H1 (cell line): Measurements from ENCODE around the gene PDE8A. TPM values are rescaled to one million over a fixed set of nuclear protein-coding genes. Genes with fewer than 3 reads are reported as not detected.
A peak's percentile ranks its signal among the peaks of the same experiment; 100 is the strongest.

ENCODE experiments used
- CTCF ChIA-PET: fragments of 300-600 bp; sonication (Branson Sonifier 250); formaldehyde crosslinking; loops from one replicate; lab custom pipeline; 2021; ENCODE audit not compliant: partially characterized antibody; lab: Charles Lee
- POLR2A ChIA-PET: fragments of 300-600 bp; sonication (Branson Sonifier 250); formaldehyde crosslinking; loops from one replicate; lab custom pipeline; 2021; ENCODE audit warnings: inconsistent platforms; ENCODE audit not compliant: partially characterized antibody; lab: Charles Lee
- DNase-seq, 2 experiments: peaks; one replicate each; pipeline versions ENCODE4 v3.0.0 to v3.0.0-alpha.2; 2010 to 2022; ENCODE audit warnings: low spot score in 2 of 2, low read depth in 1 of 2, mixed read lengths in 1 of 2
- FAIRE-seq: peaks from 2 replicates; lab custom pipeline; 2011; peaks lifted over from hg19 to GRCh38; lab: Jason Lieb, UNC
- H2AFZ ChIP-seq: 2 replicates; pipeline ENCODE4 v1.8.1; 2012; ENCODE audit warnings: low read length, inconsistent platforms
- H2AK5ac ChIP-seq: 2 replicates; pipeline ENCODE4 v1.6.1; 2013; ENCODE audit warnings: low read depth, low read length
- H2BK120ac ChIP-seq: replicated peaks from 2 replicates; pipeline ENCODE3; 2013; ENCODE audit warnings: low read depth, low read length, inconsistent platforms
- H2BK12ac ChIP-seq: 2 replicates; pipeline ENCODE4 v1.6.1; 2013; ENCODE audit warnings: low read depth, low read length
- H2BK15ac ChIP-seq: 2 replicates; pipeline ENCODE4 v1.6.1; 2013; ENCODE audit warnings: low read length
- H2BK20ac ChIP-seq: 2 replicates; pipeline ENCODE4 v1.6.1; 2013; ENCODE audit warnings: low read length
- H2BK5ac ChIP-seq: 2 replicates; pipeline ENCODE4 v1.6.1; 2013; ENCODE audit warnings: low read depth, low read length
- H3K14ac ChIP-seq: 2 replicates; pipeline ENCODE4 v1.6.1; 2013; ENCODE audit warnings: inconsistent platforms; ENCODE audit not compliant: insufficient read length
- H3K18ac ChIP-seq: 2 replicates; pipeline ENCODE4 v1.6.1; 2013; ENCODE audit warnings: low read length; ENCODE audit errors: extremely low read depth
- H3K23ac ChIP-seq: 2 replicates; pipeline ENCODE4 v1.6.1; 2013; ENCODE audit warnings: inconsistent platforms; ENCODE audit not compliant: insufficient read length
- H3K23me2 ChIP-seq: 2 replicates; pipeline ENCODE4 v1.6.1; 2013; ENCODE audit warnings: low read depth, low read length
- H3K27ac ChIP-seq: 2 replicates; pipeline ENCODE4 v1.6.1; 2011; ENCODE audit warnings: low read depth, low read length, inconsistent platforms
- H3K27me3 ChIP-seq, 4 experiments: replicated peaks in 1 of 4; 1 replicate in 1 of 4; 2 replicates in 3 of 4; pipeline versions ENCODE4 v1.6.1 to v1.8.1; 2011 to 2013; ENCODE audit warnings: low read length in 3 of 4, mild to moderate bottlenecking in 3 of 4, inconsistent platforms in 2 of 4, mixed read lengths in 2 of 4, moderate library complexity in 1 of 4; ENCODE audit not compliant: control insufficient read depth in 3 of 4, insufficient read depth in 3 of 4; ENCODE audit errors: extremely low read depth in 1 of 4
- H3K36me3 ChIP-seq, 4 experiments: 2 replicates each; pipeline versions ENCODE4 v1.6.1 to v1.8.1; 2011 to 2013; ENCODE audit warnings: mild to moderate bottlenecking in 4 of 4, low read length in 3 of 4, moderate library complexity in 2 of 4, control low read depth in 1 of 4, inconsistent platforms in 1 of 4; ENCODE audit not compliant: insufficient read depth in 4 of 4, control insufficient read depth in 2 of 4
- H3K4ac ChIP-seq: replicated peaks from 2 replicates; pipeline ENCODE3; 2013; ENCODE audit warnings: low read length, low read depth, mixed read lengths, inconsistent platforms; ENCODE audit not compliant: insufficient read length
- H3K4me1 ChIP-seq, 4 experiments: replicated peaks in 1 of 4; 1 replicate in 1 of 4; 2 replicates in 3 of 4; pipeline versions ENCODE4 v1.6.1 to v1.8.1; 2011 to 2013; ENCODE audit warnings: low read length in 3 of 4, inconsistent platforms in 2 of 4, mixed read lengths in 1 of 4; ENCODE audit not compliant: insufficient read depth in 4 of 4, control insufficient read depth in 3 of 4
- H3K4me2 ChIP-seq, 2 experiments: 2 replicates each; pipeline versions ENCODE4 v1.6.1 to v1.8.1; 2011 to 2013; ENCODE audit warnings: low read depth in 2 of 2, low read length in 2 of 2, control low read depth in 1 of 2, inconsistent platforms in 1 of 2, mild to moderate bottlenecking in 1 of 2; ENCODE audit not compliant: insufficient read depth in 1 of 2
- H3K4me3 ChIP-seq, 4 experiments: fragments of 200-600, 300-600 bp in 1 of 4; sonication (generic), shearing (Covaris generic), sonication (Bioruptor Twin) in 1 of 4; 2 replicates each; pipeline versions ENCODE4 v1.5.1 to v1.8.1; 2011 to 2016; ENCODE audit warnings: low read length in 4 of 4, low read depth in 3 of 4, control low read depth in 2 of 4, inconsistent platforms in 2 of 4, mild to moderate bottlenecking in 2 of 4, mixed read lengths in 1 of 4, moderate library complexity in 1 of 4; ENCODE audit not compliant: insufficient read depth in 2 of 4; ENCODE audit errors: extremely low read depth in 1 of 4
- H3K56ac ChIP-seq: replicated peaks from 2 replicates; pipeline ENCODE3; 2013; ENCODE audit warnings: low read depth, mild to moderate bottlenecking, mixed read lengths, low read length, inconsistent platforms; ENCODE audit not compliant: insufficient read length
- H3K79me1 ChIP-seq: 2 replicates; pipeline ENCODE4 v1.6.1; 2013; ENCODE audit warnings: low read depth, low read length, control low read depth
- H3K79me2 ChIP-seq, 2 experiments: 2 replicates each; pipeline versions ENCODE4 v1.6.1 to v1.8.1; 2012 to 2013; ENCODE audit warnings: low read length in 2 of 2, mild to moderate bottlenecking in 2 of 2, inconsistent platforms in 1 of 2; ENCODE audit not compliant: insufficient read depth in 2 of 2, control insufficient read depth in 1 of 2
- H3K9ac ChIP-seq, 4 experiments: replicated peaks in 1 of 4; 1 replicate in 1 of 4; 2 replicates in 3 of 4; pipeline versions ENCODE4 v1.6.1 to v1.8.1; 2011 to 2013; ENCODE audit warnings: low read depth in 3 of 4, low read length in 3 of 4, control low read depth in 2 of 4, mild to moderate bottlenecking in 2 of 4, moderate library complexity in 2 of 4, inconsistent platforms in 1 of 4; ENCODE audit errors: extremely low read depth in 1 of 4
- H3K9me3 ChIP-seq, 2 experiments: 2 replicates each; pipeline versions ENCODE4 v1.6.1 to v1.8.1; 2012 to 2013; ENCODE audit warnings: mild to moderate bottlenecking in 2 of 2, moderate library complexity in 2 of 2, control low read depth in 1 of 2, inconsistent platforms in 1 of 2, low read depth in 1 of 2, low read length in 1 of 2, mixed read lengths in 1 of 2; ENCODE audit not compliant: insufficient read depth in 2 of 2
- H4K20me1 ChIP-seq, 2 experiments: replicated peaks in 1 of 2; 2 replicates each; pipeline versions ENCODE3 to v1.8.1; 2011 to 2013; ENCODE audit warnings: inconsistent platforms in 2 of 2, low read length in 2 of 2, mild to moderate bottlenecking in 1 of 2; ENCODE audit not compliant: insufficient read depth in 2 of 2, control insufficient read depth in 1 of 2
- H4K5ac ChIP-seq: 2 replicates; pipeline ENCODE4 v1.6.1; 2013; ENCODE audit warnings: low read length, low read depth, mixed read lengths, inconsistent platforms; ENCODE audit not compliant: insufficient read length
- H4K8ac ChIP-seq: 2 replicates; pipeline ENCODE4 v1.8.0; 2013; ENCODE audit warnings: mild to moderate bottlenecking, moderate library complexity, low read length, inconsistent platforms; ENCODE audit not compliant: insufficient read depth; ENCODE audit errors: extremely low read depth
- H4K91ac ChIP-seq: replicated peaks from 2 replicates; pipeline ENCODE3; 2013; ENCODE audit warnings: low read length, mixed read lengths, inconsistent platforms; ENCODE audit not compliant: insufficient read length
- ATF2 ChIP-seq: IDR thresholded peaks from 2 replicates; pipeline ENCODE4 v1.6.1; 2012; ENCODE audit warnings: low read length, inconsistent platforms
- CREB1 ChIP-seq: IDR thresholded peaks from 2 replicates; pipeline ENCODE4 v1.6.1; 2012; ENCODE audit warnings: inconsistent platforms
- CTBP2 ChIP-seq: IDR thresholded peaks from 2 replicates; pipeline ENCODE4 v1.7.0; 2011; ENCODE audit warnings: borderline replicate concordance, mild to moderate bottlenecking, moderate library complexity, mixed read lengths, low read length; ENCODE audit not compliant: insufficient read depth, insufficient read length
- EGR1 ChIP-seq: IDR thresholded peaks from 2 replicates; pipeline ENCODE4 v1.6.1; 2011; ENCODE audit warnings: low read depth, low read length, borderline replicate concordance
- MAFK ChIP-seq: IDR thresholded peaks from 2 replicates; pipeline ENCODE4 v1.6.1; 2012; ENCODE audit warnings: low read depth, mild to moderate bottlenecking, improper control_type of control experiment, low read length
- WGBS, 2 experiments: shearing (Covaris generic) in 1 of 2; methylation state at CpG; one replicate each; pipeline versions ENCODE4 v1.1.6 to v1.1.7; 2013 to 2015; ENCODE audit warnings: low lambda C conversion rate in 2 of 2, mixed read lengths in 2 of 2, inconsistent platforms in 1 of 2, low coverage in 1 of 2, missing lambda C conversion rate in 1 of 2; ENCODE audit not compliant: insufficient replicate concordance in 2 of 2, insufficient coverage in 1 of 2, insufficient read length in 1 of 2; ENCODE audit errors: extremely low coverage in 1 of 2, missing lambda C conversion rate in 1 of 2; 5-methylcytosine and 5-hydroxymethylcytosine counted together
- polyA plus RNA-seq, 7 experiments: library from polyadenylated mRNA; depleted of rRNA in 3 of 7; stranded (reverse) in 5 of 7; unstranded in 2 of 7; fragments of >200 nt in 5 of 7; fragments of 200-250 nt in 2 of 7; gene quantifications; 1 replicate in 5 of 7; 2 replicates in 1 of 7; 4 replicates in 1 of 7; pipeline versions ENCODE4 v1.2.1 to v1.2.3, GENCODE V29; 2011 to 2013; ENCODE audit warnings: missing spikeins in 2 of 7, mixed read lengths in 2 of 7
- total RNA-seq: library from RNA; stranded (reverse); fragmentation: NEBNext Ultra II Directional; extraction: Animal tissue kit (Norgen Biotek cat#: 25700); gene quantifications from 2 replicates; pipeline ENCODE4 v1.2.1, GENCODE V29; 2021

The PDE8A gene
- total and polyA plus RNA-seq, 2 of the 8 experiments (the other 6 are each of a cell fraction or from before 2014, with no cell fraction given) = 6.9 to 7.8 TPM

GRCh38 chr15:84968301-84968700 is 13.4 kb upstream of the PDE8A start:
- Histone ChIP-seq H3K9me3 (peaks cover 6 to 19% of the 10 kb centered on the region in 2 experiments; a peak in 1 of 4 replicates), H3K27ac (no peak overlapping the region), H3K27me3 (no peaks in the 10 kb centered on the region; a peak in 1 of 7 replicates), H2BK5ac (0 out of 2 replicates have a peak overlapping the region, but pooled peaks have one; percentile 73), H3K14ac (no peak overlapping the region), H3K4me1 (peaks cover 0 to 4% (median 0%) of the 10 kb centered on the region in 4 experiments; a peak in 3 of 7 replicates), H2BK15ac (no peak overlapping the region), H3K4me2 (no peak overlapping the region), H3K4ac (no peak overlapping the region), H3K18ac (no peak overlapping the region), H4K20me1 (no peaks in the 10 kb centered on the region), H4K8ac (no peak overlapping the region), H3K23ac (no peak overlapping the region), H3K36me3 (no peaks in the 10 kb centered on the region), H3K79me1 (no peaks in the 10 kb centered on the region), H3K9ac (no peak overlapping the region), H2BK20ac (no peak overlapping the region), H4K91ac (no peak overlapping the region), H2AFZ (no peak overlapping the region), H2AK5ac (peak overlapping the region; percentile 42; the same call in 1 of the 2 replicates), H3K56ac (no peak overlapping the region), H3K23me2 (peaks cover 2% of the 10 kb centered on the region; the same call in 1 of the 2 replicates), H2BK120ac (no peak overlapping the region), H2BK12ac (no peak overlapping the region), H4K5ac (no peak overlapping the region), H3K4me3 (no peak overlapping the region), H3K79me2 (no peaks in the 10 kb centered on the region)
- FAIRE-seq = no peak
- WGBS, 2 experiments = 100% methylated on average over 3 of the region's 3 CpGs; no CpG with 5 or more reads in 1 of the 2 experiments
- no peak for DNase-seq
- POLR2A ChIA-PET = interaction anchor here (2.0 kb wide), 1 partner anchor 11 kb away, joined by 6 read pairs; no protein-coding TSS in a partner anchor
- CTCF ChIA-PET = interaction anchor here (0.9 kb wide), 1 partner anchor 13 kb away, joined by 4 read pairs; no protein-coding TSS in a partner anchor
- TF ChIP-seq MAFK = no peak
- TF ChIP-seq ATF2 = no peak
- no peak for TF ChIP-seq EGR1
- TF ChIP-seq CREB1 = no peak
- TF ChIP-seq CTBP2 = no peak
